H1 (cell line): Measurements from ENCODE around the gene ABCB7. TPM values are rescaled to one million over a fixed set of nuclear protein-coding genes. Genes with fewer than 3 reads are reported as not detected.

ENCODE experiments used
- BRCA1 ChIP-seq: IDR thresholded peaks from 2 replicates; pipeline ENCODE4 v1.6.1; 2012; ENCODE audit warnings: low read depth, low read length, improper control_type of control experiment
- CEBPB ChIP-seq: IDR thresholded peaks from 2 replicates; pipeline ENCODE4 v1.6.1; 2012; ENCODE audit warnings: low read depth, low read length
- CTBP2 ChIP-seq: IDR thresholded peaks from 2 replicates; pipeline ENCODE4 v1.7.0; 2011; ENCODE audit warnings: borderline replicate concordance, mild to moderate bottlenecking, moderate library complexity, mixed read lengths, low read length; ENCODE audit not compliant: insufficient read depth, insufficient read length
- CTCF ChIP-seq, 3 experiments: IDR thresholded peaks; 1 replicate in 2 of 3; 2 replicates in 1 of 3; pipeline versions ENCODE4 v1.5.1 to v1.6.1; 2011; ENCODE audit warnings: low read length in 3 of 3, mild to moderate bottlenecking in 3 of 3, inconsistent platforms in 2 of 3, low read depth in 1 of 3, moderate library complexity in 1 of 3; ENCODE audit not compliant: insufficient read depth in 1 of 3; ENCODE audit errors: control extremely low read depth in 1 of 3
- EGR1 ChIP-seq: IDR thresholded peaks from 2 replicates; pipeline ENCODE4 v1.6.1; 2011; ENCODE audit warnings: low read depth, low read length, borderline replicate concordance
- HDAC6 ChIP-seq: IDR thresholded peaks from one replicate; pipeline ENCODE4 v1.7.1; 2012; ENCODE audit warnings: low read depth, mild to moderate bottlenecking, inconsistent platforms, low read length, moderate library complexity
- USF2 ChIP-seq: IDR thresholded peaks from 2 replicates; pipeline ENCODE4 v1.6.1; 2011; ENCODE audit warnings: low read length, improper control_type of control experiment
- polyA plus RNA-seq, 7 experiments: library from polyadenylated mRNA; depleted of rRNA in 3 of 7; stranded (reverse) in 5 of 7; unstranded in 2 of 7; fragments of >200 nt in 5 of 7; fragments of 200-250 nt in 2 of 7; gene quantifications; 1 replicate in 5 of 7; 2 replicates in 1 of 7; 4 replicates in 1 of 7; pipeline versions ENCODE4 v1.2.1 to v1.2.3, GENCODE V29; 2011 to 2013; ENCODE audit warnings: missing spikeins in 2 of 7, mixed read lengths in 2 of 7
- total RNA-seq: library from RNA; stranded (reverse); fragmentation: NEBNext Ultra II Directional; extraction: Animal tissue kit (Norgen Biotek cat#: 25700); gene quantifications from 2 replicates; pipeline ENCODE4 v1.2.1, GENCODE V29; 2021
- TF ChIP-seq, protein P1 (sequence below): fragments of 300-600 bp; sonication (generic); IDR thresholded peaks from 2 replicates; pipeline ENCODE4 v1.7.1; 2012; ENCODE audit warnings: low read length, moderate library complexity, mild to moderate bottlenecking, inconsistent platforms; ENCODE audit not compliant: insufficient replicate concordance

The ABCB7 gene
- total and polyA plus RNA-seq, 2 of the 8 experiments (the other 6 are each of a cell fraction or from before 2014, with no cell fraction given): 24.3 to 43.3 TPM

DNA sequence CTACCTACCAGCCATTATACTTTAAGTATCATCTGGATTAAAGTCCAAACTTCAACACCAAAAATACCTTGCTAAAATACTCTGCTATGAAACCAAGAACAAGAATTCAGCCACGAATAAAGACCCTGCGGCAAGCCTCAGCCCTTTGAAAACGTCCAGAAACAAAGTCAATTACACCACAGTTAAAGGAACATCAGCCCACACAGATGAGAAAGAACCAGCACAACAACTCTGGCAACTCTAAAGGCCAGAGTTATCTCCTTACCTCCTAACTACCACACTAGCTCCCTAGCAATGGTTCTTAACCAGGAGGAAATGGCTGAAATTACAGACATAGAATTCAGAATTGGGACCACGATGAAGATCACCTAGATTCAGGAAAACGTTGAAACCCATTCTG lies 23.4 kb downstream of the ABCB7 start (continued):
- TF ChIP-seq, protein P1, sequence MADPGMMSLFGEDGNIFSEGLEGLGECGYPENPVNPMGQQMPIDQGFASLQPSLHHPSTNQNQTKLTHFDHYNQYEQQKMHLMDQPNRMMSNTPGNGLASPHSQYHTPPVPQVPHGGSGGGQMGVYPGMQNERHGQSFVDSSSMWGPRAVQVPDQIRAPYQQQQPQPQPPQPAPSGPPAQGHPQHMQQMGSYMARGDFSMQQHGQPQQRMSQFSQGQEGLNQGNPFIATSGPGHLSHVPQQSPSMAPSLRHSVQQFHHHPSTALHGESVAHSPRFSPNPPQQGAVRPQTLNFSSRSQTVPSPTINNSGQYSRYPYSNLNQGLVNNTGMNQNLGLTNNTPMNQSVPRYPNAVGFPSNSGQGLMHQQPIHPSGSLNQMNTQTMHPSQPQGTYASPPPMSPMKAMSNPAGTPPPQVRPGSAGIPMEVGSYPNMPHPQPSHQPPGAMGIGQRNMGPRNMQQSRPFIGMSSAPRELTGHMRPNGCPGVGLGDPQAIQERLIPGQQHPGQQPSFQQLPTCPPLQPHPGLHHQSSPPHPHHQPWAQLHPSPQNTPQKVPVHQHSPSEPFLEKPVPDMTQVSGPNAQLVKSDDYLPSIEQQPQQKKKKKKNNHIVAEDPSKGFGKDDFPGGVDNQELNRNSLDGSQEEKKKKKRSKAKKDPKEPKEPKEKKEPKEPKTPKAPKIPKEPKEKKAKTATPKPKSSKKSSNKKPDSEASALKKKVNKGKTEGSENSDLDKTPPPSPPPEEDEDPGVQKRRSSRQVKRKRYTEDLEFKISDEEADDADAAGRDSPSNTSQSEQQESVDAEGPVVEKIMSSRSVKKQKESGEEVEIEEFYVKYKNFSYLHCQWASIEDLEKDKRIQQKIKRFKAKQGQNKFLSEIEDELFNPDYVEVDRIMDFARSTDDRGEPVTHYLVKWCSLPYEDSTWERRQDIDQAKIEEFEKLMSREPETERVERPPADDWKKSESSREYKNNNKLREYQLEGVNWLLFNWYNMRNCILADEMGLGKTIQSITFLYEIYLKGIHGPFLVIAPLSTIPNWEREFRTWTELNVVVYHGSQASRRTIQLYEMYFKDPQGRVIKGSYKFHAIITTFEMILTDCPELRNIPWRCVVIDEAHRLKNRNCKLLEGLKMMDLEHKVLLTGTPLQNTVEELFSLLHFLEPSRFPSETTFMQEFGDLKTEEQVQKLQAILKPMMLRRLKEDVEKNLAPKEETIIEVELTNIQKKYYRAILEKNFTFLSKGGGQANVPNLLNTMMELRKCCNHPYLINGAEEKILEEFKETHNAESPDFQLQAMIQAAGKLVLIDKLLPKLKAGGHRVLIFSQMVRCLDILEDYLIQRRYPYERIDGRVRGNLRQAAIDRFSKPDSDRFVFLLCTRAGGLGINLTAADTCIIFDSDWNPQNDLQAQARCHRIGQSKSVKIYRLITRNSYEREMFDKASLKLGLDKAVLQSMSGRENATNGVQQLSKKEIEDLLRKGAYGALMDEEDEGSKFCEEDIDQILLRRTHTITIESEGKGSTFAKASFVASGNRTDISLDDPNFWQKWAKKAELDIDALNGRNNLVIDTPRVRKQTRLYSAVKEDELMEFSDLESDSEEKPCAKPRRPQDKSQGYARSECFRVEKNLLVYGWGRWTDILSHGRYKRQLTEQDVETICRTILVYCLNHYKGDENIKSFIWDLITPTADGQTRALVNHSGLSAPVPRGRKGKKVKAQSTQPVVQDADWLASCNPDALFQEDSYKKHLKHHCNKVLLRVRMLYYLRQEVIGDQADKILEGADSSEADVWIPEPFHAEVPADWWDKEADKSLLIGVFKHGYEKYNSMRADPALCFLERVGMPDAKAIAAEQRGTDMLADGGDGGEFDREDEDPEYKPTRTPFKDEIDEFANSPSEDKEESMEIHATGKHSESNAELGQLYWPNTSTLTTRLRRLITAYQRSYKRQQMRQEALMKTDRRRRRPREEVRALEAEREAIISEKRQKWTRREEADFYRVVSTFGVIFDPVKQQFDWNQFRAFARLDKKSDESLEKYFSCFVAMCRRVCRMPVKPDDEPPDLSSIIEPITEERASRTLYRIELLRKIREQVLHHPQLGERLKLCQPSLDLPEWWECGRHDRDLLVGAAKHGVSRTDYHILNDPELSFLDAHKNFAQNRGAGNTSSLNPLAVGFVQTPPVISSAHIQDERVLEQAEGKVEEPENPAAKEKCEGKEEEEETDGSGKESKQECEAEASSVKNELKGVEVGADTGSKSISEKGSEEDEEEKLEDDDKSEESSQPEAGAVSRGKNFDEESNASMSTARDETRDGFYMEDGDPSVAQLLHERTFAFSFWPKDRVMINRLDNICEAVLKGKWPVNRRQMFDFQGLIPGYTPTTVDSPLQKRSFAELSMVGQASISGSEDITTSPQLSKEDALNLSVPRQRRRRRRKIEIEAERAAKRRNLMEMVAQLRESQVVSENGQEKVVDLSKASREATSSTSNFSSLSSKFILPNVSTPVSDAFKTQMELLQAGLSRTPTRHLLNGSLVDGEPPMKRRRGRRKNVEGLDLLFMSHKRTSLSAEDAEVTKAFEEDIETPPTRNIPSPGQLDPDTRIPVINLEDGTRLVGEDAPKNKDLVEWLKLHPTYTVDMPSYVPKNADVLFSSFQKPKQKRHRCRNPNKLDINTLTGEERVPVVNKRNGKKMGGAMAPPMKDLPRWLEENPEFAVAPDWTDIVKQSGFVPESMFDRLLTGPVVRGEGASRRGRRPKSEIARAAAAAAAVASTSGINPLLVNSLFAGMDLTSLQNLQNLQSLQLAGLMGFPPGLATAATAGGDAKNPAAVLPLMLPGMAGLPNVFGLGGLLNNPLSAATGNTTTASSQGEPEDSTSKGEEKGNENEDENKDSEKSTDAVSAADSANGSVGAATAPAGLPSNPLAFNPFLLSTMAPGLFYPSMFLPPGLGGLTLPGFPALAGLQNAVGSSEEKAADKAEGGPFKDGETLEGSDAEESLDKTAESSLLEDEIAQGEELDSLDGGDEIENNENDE: no peak
- TF ChIP-seq BRCA1 (no peak), CTBP2 (no peak), EGR1 (no peak), CTCF (IDR thresholded peaks at IDR 0.05; ENCODE audit: control extremely low read depth in 1 of 3, insufficient read depth in 1 of 3, low read depth in 1 of 3, low read length in 3 of 3) (no peak), CEBPB (no peak), HDAC6 (no peak), USF2 (no peak)
